SK-N-SH (cell line): Measurements from ENCODE around the gene SCN9A. TPM values are rescaled to one million over a fixed set of nuclear protein-coding genes. Genes with fewer than 3 reads are reported as not detected.

Experiments
- CTCF ChIA-PET: fragments of 300-600, 350-600 bp; formaldehyde crosslinking; extraction: SDS; loops from one replicate; lab custom pipeline; 2021; lab: Yijun Ruan, JAX
- POLR2A ChIA-PET: fragments of 350-600 bp; sonication (Branson Sonifier 250); formaldehyde crosslinking; extraction: SDS; loops from one replicate; lab custom pipeline; 2020; ENCODE audit warnings: antibody characterized with exemption, inconsistent platforms; lab: Yijun Ruan, JAX
- DNase-seq: peaks from one replicate; pipeline ENCODE4 v3.0.0; 2012
- H2AFZ ChIP-seq: fragments of 200-600 bp; sonication (generic); 2 replicates; pipeline ENCODE4 v1.8.1; 2016; ENCODE audit warnings: antibody characterized with exemption, mild to moderate bottlenecking, low read depth
- H3F3A ChIP-seq: fragments of 200-600 bp; sonication (generic); replicated peaks from 2 replicates; pipeline ENCODE3; 2016; ENCODE audit warnings: antibody characterized with exemption, mild to moderate bottlenecking; ENCODE audit not compliant: insufficient read depth
- H3K27ac ChIP-seq, 2 experiments: fragments of 200-500 bp in 1 of 2; fragments of 200-600 bp in 1 of 2; sonication (Bioruptor generic) in 1 of 2; sonication (generic), shearing (Covaris generic) in 1 of 2; 2 replicates each; pipeline versions ENCODE4 v1.5.1 to v1.6.1; 2014 to 2016; ENCODE audit warnings: low read depth in 2 of 2, inconsistent platforms in 1 of 2, low read length in 1 of 2, mild to moderate bottlenecking in 1 of 2, mixed read lengths in 1 of 2
- H3K27me3 ChIP-seq: fragments of 200-600 bp; sonication (generic), shearing (Covaris generic); 2 replicates; pipeline ENCODE4 v1.6.1; 2016; ENCODE audit warnings: mixed run types; ENCODE audit not compliant: insufficient read depth
- H3K36me3 ChIP-seq, 2 experiments: fragments of 200-500 bp in 1 of 2; fragments of 200-600 bp in 1 of 2; sonication (Bioruptor generic) in 1 of 2; sonication (generic) in 1 of 2; replicated peaks in 1 of 2; 2 replicates each; pipeline versions ENCODE3 to v1.5.1; 2014 to 2016; ENCODE audit warnings: low read length in 1 of 2, mild to moderate bottlenecking in 1 of 2; ENCODE audit not compliant: insufficient read depth in 2 of 2, control insufficient read depth in 1 of 2
- H3K4me1 ChIP-seq, 2 experiments: fragments of 200-500 bp in 1 of 2; fragments of 200-600 bp in 1 of 2; sonication (Bioruptor generic) in 1 of 2; sonication (generic), shearing (Covaris generic) in 1 of 2; 2 replicates each; pipeline versions ENCODE4 v1.5.1 to v1.6.1; 2014 to 2016; ENCODE audit warnings: low read depth in 1 of 2, low read length in 1 of 2, mixed run types in 1 of 2; ENCODE audit not compliant: insufficient read depth in 2 of 2, control insufficient read depth in 1 of 2
- H3K4me2 ChIP-seq: fragments of 200-600 bp; sonication (generic), shearing (Covaris generic); 2 replicates; pipeline ENCODE4 v1.6.1; 2017; ENCODE audit warnings: mixed run types
- H3K4me3 ChIP-seq, 2 experiments: fragments of 200-500 bp in 1 of 2; fragments of 200-600 bp in 1 of 2; sonication (Bioruptor generic) in 1 of 2; sonication (generic), shearing (Covaris generic) in 1 of 2; 2 replicates each; pipeline versions ENCODE4 v1.5.1 to v1.8.1; 2014 to 2016; ENCODE audit warnings: low read depth in 2 of 2, inconsistent platforms in 1 of 2, low read length in 1 of 2, mild to moderate bottlenecking in 1 of 2, mixed read lengths in 1 of 2, moderate library complexity in 1 of 2
- H3K79me2 ChIP-seq: fragments of 200-600 bp; sonication (generic); 2 replicates; pipeline ENCODE4 v1.8.1; 2017; ENCODE audit warnings: mild to moderate bottlenecking; ENCODE audit not compliant: insufficient read depth
- H3K9ac ChIP-seq: fragments of 200-600 bp; sonication (generic); 2 replicates; pipeline ENCODE4 v1.6.1; 2017; ENCODE audit warnings: mixed run types
- H3K9me2 ChIP-seq: fragments of 200-600 bp; sonication (generic); 2 replicates; pipeline ENCODE4 v1.6.1; 2017; ENCODE audit warnings: mixed run types
- H3K9me3 ChIP-seq: fragments of 200-600 bp; sonication (generic); 2 replicates; pipeline ENCODE4 v1.6.1; 2017; ENCODE audit warnings: mixed run types, mild to moderate bottlenecking, moderate library complexity
- H4K20me1 ChIP-seq: fragments of 200-600 bp; sonication (generic); 2 replicates; pipeline ENCODE4 v1.6.1; 2017; ENCODE audit warnings: mild to moderate bottlenecking, mixed run types; ENCODE audit not compliant: insufficient read depth
- ELF1 ChIP-seq: IDR thresholded peaks from 2 replicates; pipeline ENCODE4 v1.4.0; 2012
- EP300 ChIP-seq, 2 experiments: IDR thresholded peaks; 2 replicates each; pipeline versions ENCODE4 v1.4.0 to v1.6.1; 2012; ENCODE audit warnings: borderline replicate concordance in 1 of 2, low read depth in 1 of 2, low read length in 1 of 2
- FOSL2 ChIP-seq: IDR thresholded peaks from 2 replicates; pipeline ENCODE4 v1.4.0; 2012; ENCODE audit warnings: low read depth, mild to moderate bottlenecking, moderate library complexity, borderline replicate concordance
- FOXJ3 ChIP-seq: sonication (generic); formaldehyde crosslinking; IDR thresholded peaks from 2 replicates; pipeline ENCODE4 v1.5.1; 2020; ENCODE audit warnings: mild to moderate bottlenecking, missing genetic modification reagents
- GATA2 ChIP-seq: sonication (generic); formaldehyde crosslinking; IDR thresholded peaks from 2 replicates; pipeline ENCODE4 v1.5.0; 2020; ENCODE audit warnings: mild to moderate bottlenecking, missing genetic modification reagents
- JUND ChIP-seq: IDR thresholded peaks from 2 replicates; pipeline ENCODE4 v1.4.0; 2012
- MEF2A ChIP-seq: IDR thresholded peaks from 2 replicates; pipeline ENCODE4 v1.4.0; 2012; ENCODE audit warnings: low read depth, borderline replicate concordance
- NRF1 ChIP-seq: IDR thresholded peaks from 2 replicates; pipeline ENCODE4 v1.6.1; 2012; ENCODE audit warnings: low read depth, mild to moderate bottlenecking, low read length
- RAD21 ChIP-seq: IDR thresholded peaks from 2 replicates; pipeline ENCODE4 v1.6.1; 2012; ENCODE audit warnings: mild to moderate bottlenecking, low read length
- RCOR1 ChIP-seq: fragments of 150-350 bp; IDR thresholded peaks from 2 replicates; pipeline ENCODE4 v1.6.1; 2017; ENCODE audit warnings: antibody characterized with exemption, low read length
- RXRA ChIP-seq: IDR thresholded peaks from 2 replicates; pipeline ENCODE4 v1.4.0; 2012; ENCODE audit warnings: low read depth, mild to moderate bottlenecking, borderline replicate concordance
- SMC3 ChIP-seq: IDR thresholded peaks from 2 replicates; pipeline ENCODE4 v1.6.1; 2012; ENCODE audit warnings: low read depth, low read length, improper control_type of control experiment
- TAF1 ChIP-seq: IDR thresholded peaks from 2 replicates; pipeline ENCODE4 v1.6.1; 2012; ENCODE audit warnings: low read depth, mild to moderate bottlenecking, low read length, moderate library complexity, borderline replicate concordance
- TCF12 ChIP-seq: IDR thresholded peaks from 2 replicates; pipeline ENCODE4 v1.4.0; 2012
- YY1 ChIP-seq: IDR thresholded peaks from 2 replicates; pipeline ENCODE4 v1.4.0; 2012; ENCODE audit warnings: low read depth, mild to moderate bottlenecking
- WGBS: methylation state at CpG from one replicate; pipeline ENCODE4 v1.1.6; 2017; ENCODE audit warnings: low lambda C conversion rate; 5-methylcytosine and 5-hydroxymethylcytosine counted together
- polyA plus RNA-seq, 3 experiments: library from polyadenylated mRNA; depleted of rRNA; stranded (reverse); fragments of >200 nt; gene quantifications; 2 replicates each; pipeline ENCODE4 v1.2.3, GENCODE V29; 2012
- TF ChIP-seq, protein P1 (sequence below): IDR thresholded peaks from 2 replicates; pipeline ENCODE4 v1.4.0; 2012; ENCODE audit warnings: low read depth, borderline replicate concordance
- TF ChIP-seq, protein P2 (sequence below): IDR thresholded peaks from 2 replicates; pipeline ENCODE4 v1.6.1; 2012; ENCODE audit warnings: mild to moderate bottlenecking, low read depth, low read length, moderate library complexity
- TF ChIP-seq, protein P3 (sequence below): fragments of 150-350 bp; IDR thresholded peaks from 2 replicates; pipeline ENCODE4 v1.6.1; 2016; ENCODE audit warnings: mild to moderate bottlenecking, low read depth, low read length
- TF ChIP-seq, protein P4 (sequence below): fragments of 200-600 bp; sonication (generic); IDR thresholded peaks from 2 replicates; pipeline ENCODE4 v1.6.1; 2017; ENCODE audit warnings: antibody characterized with exemption, mild to moderate bottlenecking, moderate library complexity

The SCN9A gene
- polyA plus RNA-seq, 1 of the 3 experiments (the other 2 are of a cell fraction) = 5.9 TPM

DNA sequence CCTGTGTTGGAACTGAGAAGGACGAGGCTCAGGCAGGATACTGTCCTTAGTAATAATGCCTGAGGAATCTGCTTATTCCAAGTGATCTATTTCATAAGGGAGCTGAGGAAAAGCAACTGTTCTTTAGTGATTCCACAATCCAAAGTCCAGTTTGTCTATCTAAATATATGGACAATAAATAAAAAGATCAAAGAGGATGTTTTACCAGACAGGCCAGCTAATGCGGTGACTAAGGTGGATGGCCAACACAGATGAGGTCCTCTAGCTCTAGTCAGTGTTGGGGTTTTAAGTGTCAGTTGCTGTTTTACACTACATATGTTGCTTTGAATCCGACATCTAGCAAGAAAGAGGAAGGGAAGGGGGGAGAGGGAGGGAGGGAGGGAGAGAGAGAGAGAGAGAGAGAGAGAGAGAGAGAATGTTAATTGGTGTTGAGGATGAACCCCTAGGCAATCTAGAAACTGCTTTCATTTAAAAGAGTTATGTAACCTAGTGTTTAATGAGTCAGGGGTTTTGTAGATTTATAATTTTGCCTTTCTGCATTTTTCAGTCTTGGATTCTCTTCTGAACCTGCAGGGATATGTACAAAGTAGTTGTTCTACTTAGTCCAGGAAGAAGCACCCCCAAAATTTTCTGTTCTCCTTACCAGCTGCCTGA lies 220.9 kb downstream of the SCN9A start:
- ChIA-PET POLR2A (no interaction called here), CTCF (interaction anchor here (0.6 kb wide), 2 partner anchors 12 to 86 kb away, joined by 3 to 4 read pairs; no protein-coding TSS in a partner anchor)
- H3K9me3 ChIP-seq = no peaks in the 10 kb centered on the region
- H3K4me3 ChIP-seq = no peak overlapping the region
- TF ChIP-seq JUND (no peak), TCF12 (no peak), GATA2 (no peak), ELF1 (no peak)
- TF ChIP-seq, protein P1, sequence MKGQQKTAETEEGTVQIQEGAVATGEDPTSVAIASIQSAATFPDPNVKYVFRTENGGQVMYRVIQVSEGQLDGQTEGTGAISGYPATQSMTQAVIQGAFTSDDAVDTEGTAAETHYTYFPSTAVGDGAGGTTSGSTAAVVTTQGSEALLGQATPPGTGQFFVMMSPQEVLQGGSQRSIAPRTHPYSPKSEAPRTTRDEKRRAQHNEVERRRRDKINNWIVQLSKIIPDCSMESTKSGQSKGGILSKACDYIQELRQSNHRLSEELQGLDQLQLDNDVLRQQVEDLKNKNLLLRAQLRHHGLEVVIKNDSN = no peak
- H2AFZ ChIP-seq = no peak overlapping the region
- no peaks in the 10 kb centered on the region for H3K9me2 ChIP-seq
- H3K79me2 ChIP-seq = no peaks in the 10 kb centered on the region
- no peaks in the 10 kb centered on the region for H4K20me1 ChIP-seq
- H3K36me3 ChIP-seq = no peaks in the 10 kb centered on the region
- no peak for DNase-seq
- WGBS = 36% methylated on average over 3 of the region's 3 CpGs
- no peak overlapping the region for H3K4me2 ChIP-seq
- no peaks in the 10 kb centered on the region for H3K27me3 ChIP-seq
- no peaks in the 10 kb centered on the region for H3F3A ChIP-seq
- H3K4me1 ChIP-seq = no peaks in the 10 kb centered on the region
- no peak overlapping the region for H3K9ac ChIP-seq
- H3K27ac ChIP-seq = no peak overlapping the region

DNA sequence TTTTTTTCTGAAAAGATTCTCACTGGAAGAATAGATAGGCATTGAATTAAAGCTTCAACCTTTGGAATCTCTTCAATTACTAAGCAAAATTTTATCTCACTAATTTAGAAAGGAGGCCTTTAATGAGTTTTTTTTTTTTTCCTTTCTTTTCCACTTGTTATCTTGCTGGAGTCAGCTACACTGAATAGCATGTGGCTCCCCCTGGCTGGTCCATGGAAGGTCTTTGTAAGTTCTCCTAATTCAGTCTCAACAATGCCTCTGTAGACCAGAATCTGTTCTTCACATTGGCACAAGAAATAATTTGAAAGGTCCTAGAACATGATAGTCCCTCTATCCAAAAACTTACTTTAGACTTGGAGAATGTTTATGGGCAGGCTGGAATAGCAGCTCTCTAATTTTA lies 223.7 kb downstream of the SCN9A start:
- H4K20me1 ChIP-seq = no peaks in the 10 kb centered on the region
- CTCF ChIA-PET = interaction anchor here (0.8 to 1.4 kb wide), 3 partner anchors 9 to 267 kb away, joined by 3 to 4 read pairs (median 3); no protein-coding TSS in a partner anchor
- no peak overlapping the region for H3K4me2 ChIP-seq
- no peaks in the 10 kb centered on the region for H3K79me2 ChIP-seq
- no peak for DNase-seq
- no peaks in the 10 kb centered on the region for H3K9me3 ChIP-seq
- no peaks in the 10 kb centered on the region for H3K36me3 ChIP-seq
- no peaks in the 10 kb centered on the region for H3F3A ChIP-seq
- POLR2A ChIA-PET = no interaction called here
- no peak overlapping the region for H2AFZ ChIP-seq
- TF ChIP-seq, protein P2, sequence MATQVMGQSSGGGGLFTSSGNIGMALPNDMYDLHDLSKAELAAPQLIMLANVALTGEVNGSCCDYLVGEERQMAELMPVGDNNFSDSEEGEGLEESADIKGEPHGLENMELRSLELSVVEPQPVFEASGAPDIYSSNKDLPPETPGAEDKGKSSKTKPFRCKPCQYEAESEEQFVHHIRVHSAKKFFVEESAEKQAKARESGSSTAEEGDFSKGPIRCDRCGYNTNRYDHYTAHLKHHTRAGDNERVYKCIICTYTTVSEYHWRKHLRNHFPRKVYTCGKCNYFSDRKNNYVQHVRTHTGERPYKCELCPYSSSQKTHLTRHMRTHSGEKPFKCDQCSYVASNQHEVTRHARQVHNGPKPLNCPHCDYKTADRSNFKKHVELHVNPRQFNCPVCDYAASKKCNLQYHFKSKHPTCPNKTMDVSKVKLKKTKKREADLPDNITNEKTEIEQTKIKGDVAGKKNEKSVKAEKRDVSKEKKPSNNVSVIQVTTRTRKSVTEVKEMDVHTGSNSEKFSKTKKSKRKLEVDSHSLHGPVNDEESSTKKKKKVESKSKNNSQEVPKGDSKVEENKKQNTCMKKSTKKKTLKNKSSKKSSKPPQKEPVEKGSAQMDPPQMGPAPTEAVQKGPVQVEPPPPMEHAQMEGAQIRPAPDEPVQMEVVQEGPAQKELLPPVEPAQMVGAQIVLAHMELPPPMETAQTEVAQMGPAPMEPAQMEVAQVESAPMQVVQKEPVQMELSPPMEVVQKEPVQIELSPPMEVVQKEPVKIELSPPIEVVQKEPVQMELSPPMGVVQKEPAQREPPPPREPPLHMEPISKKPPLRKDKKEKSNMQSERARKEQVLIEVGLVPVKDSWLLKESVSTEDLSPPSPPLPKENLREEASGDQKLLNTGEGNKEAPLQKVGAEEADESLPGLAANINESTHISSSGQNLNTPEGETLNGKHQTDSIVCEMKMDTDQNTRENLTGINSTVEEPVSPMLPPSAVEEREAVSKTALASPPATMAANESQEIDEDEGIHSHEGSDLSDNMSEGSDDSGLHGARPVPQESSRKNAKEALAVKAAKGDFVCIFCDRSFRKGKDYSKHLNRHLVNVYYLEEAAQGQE = no peak
- TF ChIP-seq FOSL2 = no peak
- no peak for TF ChIP-seq RAD21
- TF ChIP-seq, protein P3, sequence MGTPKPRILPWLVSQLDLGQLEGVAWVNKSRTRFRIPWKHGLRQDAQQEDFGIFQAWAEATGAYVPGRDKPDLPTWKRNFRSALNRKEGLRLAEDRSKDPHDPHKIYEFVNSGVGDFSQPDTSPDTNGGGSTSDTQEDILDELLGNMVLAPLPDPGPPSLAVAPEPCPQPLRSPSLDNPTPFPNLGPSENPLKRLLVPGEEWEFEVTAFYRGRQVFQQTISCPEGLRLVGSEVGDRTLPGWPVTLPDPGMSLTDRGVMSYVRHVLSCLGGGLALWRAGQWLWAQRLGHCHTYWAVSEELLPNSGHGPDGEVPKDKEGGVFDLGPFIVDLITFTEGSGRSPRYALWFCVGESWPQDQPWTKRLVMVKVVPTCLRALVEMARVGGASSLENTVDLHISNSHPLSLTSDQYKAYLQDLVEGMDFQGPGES = no peak
- TF ChIP-seq MEF2A = no peak
- TF ChIP-seq, protein P4, sequence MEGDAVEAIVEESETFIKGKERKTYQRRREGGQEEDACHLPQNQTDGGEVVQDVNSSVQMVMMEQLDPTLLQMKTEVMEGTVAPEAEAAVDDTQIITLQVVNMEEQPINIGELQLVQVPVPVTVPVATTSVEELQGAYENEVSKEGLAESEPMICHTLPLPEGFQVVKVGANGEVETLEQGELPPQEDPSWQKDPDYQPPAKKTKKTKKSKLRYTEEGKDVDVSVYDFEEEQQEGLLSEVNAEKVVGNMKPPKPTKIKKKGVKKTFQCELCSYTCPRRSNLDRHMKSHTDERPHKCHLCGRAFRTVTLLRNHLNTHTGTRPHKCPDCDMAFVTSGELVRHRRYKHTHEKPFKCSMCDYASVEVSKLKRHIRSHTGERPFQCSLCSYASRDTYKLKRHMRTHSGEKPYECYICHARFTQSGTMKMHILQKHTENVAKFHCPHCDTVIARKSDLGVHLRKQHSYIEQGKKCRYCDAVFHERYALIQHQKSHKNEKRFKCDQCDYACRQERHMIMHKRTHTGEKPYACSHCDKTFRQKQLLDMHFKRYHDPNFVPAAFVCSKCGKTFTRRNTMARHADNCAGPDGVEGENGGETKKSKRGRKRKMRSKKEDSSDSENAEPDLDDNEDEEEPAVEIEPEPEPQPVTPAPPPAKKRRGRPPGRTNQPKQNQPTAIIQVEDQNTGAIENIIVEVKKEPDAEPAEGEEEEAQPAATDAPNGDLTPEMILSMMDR = no peak
- TF ChIP-seq TAF1 = no peak
- no peak for TF ChIP-seq FOXJ3 (CRISPR knock-in tag)
- TF ChIP-seq, protein P1 = no peak
- TF ChIP-seq RCOR1 = no peak
- no peak for TF ChIP-seq RXRA
- TF ChIP-seq NRF1 = no peak
- no peak for TF ChIP-seq YY1
- TF ChIP-seq TCF12 = no peak
- no peak for TF ChIP-seq SMC3
- no peak for TF ChIP-seq JUND
- no peak for TF ChIP-seq EP300 (IDR thresholded peaks at IDR 0.05; ENCODE audit: borderline replicate concordance in 1 of 2, low read depth in 1 of 2, low read length in 1 of 2)
- H3K27ac ChIP-seq = no peak overlapping the region
- H3K9me2 ChIP-seq = no peaks in the 10 kb centered on the region
- no peaks in the 10 kb centered on the region for H3K27me3 ChIP-seq
- H3K9ac ChIP-seq = no peak overlapping the region
- no peaks in the 10 kb centered on the region for H3K4me1 ChIP-seq
- no peak overlapping the region for H3K4me3 ChIP-seq
